ENCODE results near the gene GRIN2A.

GRIN2A gene

GRCh38 chr16:10031473-10031872 lies 150.8 kb downstream of the GRIN2A start:
- DNase-seq (ENCODE audit: low spot score), result no peak

- no peak for DNase-seq (ENCODE audit: low spot score)
These were observed 153.6 kb downstream of the GRIN2A start for GRCh38 chr16:10028644-10029043.

DNA sequence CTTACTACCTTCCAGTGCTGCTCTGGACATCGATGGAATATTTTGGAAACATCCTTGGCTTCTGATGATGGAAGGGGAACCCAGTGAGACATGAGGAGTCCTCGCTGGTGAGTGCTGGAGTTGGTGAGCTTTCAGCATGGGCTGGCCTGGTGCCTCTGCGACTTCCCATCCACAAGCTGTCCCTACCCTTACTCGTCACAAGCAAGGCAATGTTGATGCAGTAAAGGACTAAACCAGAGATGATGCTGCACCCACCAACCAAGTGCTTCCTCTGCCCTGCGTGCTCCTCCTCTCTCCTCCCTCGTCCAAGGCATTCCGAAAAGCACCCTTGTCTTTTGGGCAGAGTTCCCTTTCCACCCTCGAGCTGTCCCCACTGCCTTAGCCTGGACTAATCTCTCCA lies 154.7 kb downstream of the GRIN2A start:
- DNase-seq (ENCODE audit: low spot score), result no peak

DNA sequence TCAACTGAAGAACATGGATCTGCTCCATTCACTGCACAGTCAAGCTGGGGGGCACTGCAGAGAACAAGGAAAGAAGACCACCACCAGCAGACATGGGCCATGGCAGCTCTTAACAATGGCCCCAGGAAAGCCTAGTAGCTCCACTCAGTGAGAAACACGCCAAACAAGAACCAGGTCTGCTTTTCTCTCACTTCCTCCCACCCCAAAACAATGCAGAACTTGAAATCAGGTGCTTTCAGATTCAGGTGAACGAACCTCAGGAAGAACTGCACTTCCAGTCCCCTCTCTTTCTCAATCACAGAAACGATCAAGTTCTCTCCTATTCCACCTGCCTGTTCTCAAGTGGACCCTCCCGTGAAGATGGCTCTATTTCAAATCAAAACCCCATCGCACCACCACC lies 155.6 kb downstream of the GRIN2A start:
- DNase-seq (ENCODE audit: low spot score), result no peak

GRCh38 chr16:10022098-10022497 lies 160.1 kb downstream of the GRIN2A start:
- DNase-seq (ENCODE audit: low spot score), result no peak

DNA sequence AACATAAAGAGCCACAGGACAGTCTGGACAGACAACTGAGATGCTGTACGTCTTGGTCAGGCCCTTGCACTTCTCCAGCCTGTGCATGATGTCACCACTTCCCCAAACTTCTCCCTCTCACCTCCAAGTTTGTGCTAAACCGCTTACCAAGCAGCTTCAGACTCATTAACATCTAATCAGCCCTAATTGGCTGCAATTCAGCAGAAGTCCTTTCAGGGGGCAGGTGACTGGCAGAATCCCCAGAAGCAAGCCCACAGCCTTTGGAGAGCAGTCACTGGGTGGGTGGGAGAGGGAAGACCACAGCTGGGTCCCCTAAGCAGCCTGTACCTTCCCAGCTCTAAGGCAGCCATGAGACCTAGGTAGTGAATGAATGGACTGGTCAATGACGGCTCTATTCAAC lies 161.4 kb downstream of the GRIN2A start:
- DNase-seq (ENCODE audit: low spot score), result no peak

DNA sequence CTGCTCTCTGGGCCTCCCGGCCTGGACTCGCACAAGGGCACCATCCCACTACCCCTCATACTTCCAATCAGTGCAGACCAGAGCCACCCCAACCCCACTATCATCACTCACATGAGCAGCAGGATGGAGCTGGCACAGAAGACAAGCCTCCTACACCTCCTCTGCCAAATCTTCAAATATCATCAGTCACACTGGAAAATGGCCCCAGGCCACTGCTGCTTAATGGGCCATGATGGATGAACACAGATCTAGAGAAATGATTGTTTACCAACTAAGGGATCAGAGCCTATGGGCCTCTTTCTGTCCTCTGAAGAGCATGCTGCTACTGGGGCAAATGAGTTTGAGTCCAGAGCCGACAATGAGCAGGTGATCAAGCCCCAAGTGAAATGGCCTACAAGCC lies 165.5 kb downstream of the GRIN2A start:
- no peak for DNase-seq (ENCODE audit: low spot score)

DNA sequence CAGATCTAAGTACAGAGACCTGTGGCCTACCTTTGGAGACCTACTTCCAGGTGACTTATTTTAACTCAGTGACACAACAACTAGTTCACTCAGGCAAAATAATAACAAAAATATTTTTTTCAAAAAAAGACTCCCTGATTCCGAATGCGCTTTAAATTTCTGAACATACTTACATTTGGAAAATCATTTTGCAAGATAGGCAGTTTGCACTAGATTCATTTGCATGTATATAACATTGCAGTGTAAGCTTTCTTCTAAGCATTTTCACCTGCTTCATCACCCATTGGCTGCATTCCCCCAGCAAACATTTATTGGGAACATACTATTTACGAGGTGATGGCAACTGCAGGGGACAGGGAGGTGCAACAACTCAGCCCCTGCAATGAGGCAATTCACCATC lies 166.8 kb downstream of the GRIN2A start:
- DNase-seq (ENCODE audit: low spot score), result no peak

DNA sequence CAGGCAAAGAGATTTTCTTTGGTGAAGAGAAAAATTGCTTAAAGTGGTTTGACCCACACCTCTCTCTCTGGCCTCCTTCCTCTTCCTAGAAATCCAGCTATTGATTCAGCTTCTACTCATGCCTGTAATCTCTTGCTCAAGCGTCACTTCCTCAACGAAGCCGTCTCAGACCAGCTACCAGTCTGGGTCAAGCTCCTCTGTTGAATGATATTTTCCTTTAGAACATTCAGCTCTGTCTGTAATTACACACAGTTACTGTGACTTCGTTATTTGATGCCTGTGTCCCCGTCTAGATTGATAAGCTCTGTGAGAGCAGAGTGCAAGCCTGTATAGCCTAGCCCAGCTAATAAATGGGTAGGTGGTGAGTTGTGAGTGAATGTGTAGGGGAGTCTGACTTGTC lies 168.5 kb downstream of the GRIN2A start:
- DNase-seq (ENCODE audit: low spot score), result no peak

DNA sequence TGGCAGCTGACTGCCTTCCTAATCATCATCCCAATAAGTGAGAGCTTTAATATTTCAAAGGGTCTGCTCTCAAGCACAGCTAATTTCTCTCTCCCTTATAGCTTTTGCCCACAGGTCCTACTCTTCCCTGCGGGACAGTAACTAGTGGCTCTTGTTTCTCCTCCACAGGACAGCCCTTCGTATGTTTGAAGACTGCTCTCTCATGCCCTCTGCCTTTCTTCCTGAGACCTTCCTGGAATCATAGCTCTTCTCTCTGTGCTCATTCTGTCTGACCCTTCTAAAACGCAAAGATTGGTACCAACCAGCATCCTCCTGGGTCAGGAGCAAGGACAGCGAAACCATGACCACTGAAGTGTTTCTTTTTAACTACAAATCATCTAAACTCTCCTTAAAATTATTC lies 168.9 kb downstream of the GRIN2A start:
- DNase-seq (ENCODE audit: low spot score), result no peak

- no peak for DNase-seq (ENCODE audit: low spot score)
These were observed 172.5 kb downstream of the GRIN2A start for GRCh38 chr16:10009684-10010083.

- no peak for DNase-seq (ENCODE audit: low spot score)
These were observed 178.7 kb downstream of the GRIN2A start for GRCh38 chr16:10003486-10003885.

DNA sequence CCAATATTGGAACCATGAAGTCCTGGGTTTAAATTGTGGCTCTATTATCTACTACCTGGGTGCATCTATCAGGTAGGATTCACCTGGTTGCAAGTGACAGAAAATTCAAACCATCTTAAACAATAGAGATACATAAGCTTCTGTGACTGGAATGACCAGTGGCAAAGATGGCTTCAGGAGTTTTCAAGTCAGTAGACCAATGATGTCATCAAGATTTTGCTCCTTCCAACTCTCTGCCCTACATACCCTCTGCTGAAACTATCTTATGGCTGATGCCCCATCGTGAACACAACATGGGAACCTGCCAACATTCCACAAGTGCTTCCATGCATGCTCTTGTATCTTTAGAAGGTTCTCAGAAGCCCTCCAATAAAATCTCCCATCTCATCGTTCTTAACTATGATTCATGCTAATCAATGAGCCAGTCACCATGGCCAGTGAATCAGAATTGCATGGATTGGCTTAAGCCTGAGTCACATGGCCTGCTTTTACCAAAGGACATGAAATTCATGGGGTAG lies 180.9 kb downstream of the GRIN2A start:
- no peak for DNase-seq (ENCODE audit: low spot score)

GRCh38 chr16:9996221-9996620 lies 186.0 kb downstream of the GRIN2A start:
- no peak for DNase-seq (ENCODE audit: low spot score)

- no peak for DNase-seq (ENCODE audit: low spot score)
These were observed 189.8 kb downstream of the GRIN2A start for GRCh38 chr16:9992441-9992840.

DNA sequence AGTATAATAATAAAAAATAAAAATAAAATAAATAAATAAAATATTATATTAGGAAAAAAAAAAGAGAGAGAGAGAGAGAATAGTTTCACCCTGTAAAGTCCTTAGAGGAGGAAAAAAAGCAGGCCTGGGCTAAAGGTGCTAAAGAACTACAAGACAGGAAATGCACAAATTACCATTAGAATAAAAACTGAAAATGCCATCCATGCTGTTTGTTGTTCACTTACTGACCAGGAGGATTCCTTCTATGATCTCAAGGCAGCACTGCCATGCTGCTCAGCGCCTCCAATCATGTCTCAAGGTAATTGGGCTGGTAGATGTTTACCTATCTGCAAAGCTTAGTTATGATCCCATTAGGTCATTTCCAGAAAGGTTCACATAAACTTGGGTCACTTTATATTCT lies 201.2 kb downstream of the GRIN2A start:
- no peak for DNase-seq (ENCODE audit: low spot score)

DNA sequence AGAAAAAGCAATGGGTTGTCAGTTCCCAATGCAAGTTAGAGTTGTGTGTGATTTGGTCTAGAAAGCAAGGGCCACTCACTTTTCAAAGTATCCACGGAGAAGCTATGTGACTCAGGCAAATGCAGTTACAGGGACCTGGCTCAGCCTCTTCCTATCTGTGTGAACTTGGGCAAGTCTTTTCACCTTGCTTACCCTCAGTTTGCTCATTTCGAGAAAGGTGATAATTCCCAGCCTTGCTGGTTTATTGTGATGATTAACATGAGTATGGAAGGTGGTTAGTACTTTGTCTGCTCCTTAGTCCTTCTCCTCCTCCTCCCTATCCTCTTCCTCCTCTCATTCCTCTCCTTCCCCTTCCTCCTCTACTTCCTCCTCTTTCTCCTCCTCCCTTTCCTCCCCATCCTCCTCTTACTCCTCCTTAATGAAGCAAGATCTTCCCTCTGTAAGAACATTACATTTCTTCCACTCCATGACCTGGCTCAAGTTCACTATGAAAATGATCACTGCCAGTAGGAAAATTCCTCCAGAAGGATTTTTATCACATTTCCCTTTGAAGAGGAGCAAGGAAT lies 204.0 kb downstream of the GRIN2A start:
- DNase-seq (ENCODE audit: low spot score), result no peak

- DNase-seq (ENCODE audit: low spot score), result no peak
These were observed 204.8 kb downstream of the GRIN2A start for GRCh38 chr16:9977333-9977897.

DNA sequence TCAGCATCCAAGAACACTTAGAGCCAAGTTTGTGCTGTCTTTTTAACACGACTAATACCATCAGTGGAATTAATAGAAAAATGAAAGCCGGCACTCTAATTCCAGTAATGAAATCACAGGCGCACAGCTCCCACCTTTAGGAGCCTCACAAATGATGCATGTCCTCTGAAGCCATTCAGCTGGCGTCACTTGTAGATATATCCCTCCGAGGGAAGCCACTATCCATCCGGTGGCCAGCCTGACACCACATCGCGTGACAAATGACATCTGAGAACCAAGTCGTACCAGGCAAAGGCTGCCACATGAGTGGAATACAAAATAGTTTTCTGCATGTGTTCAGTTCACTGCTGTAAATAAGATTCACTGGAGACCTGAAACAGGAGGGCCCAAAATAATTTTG lies 205.6 kb downstream of the GRIN2A start:
- no peak for DNase-seq (ENCODE audit: low spot score)

DNA sequence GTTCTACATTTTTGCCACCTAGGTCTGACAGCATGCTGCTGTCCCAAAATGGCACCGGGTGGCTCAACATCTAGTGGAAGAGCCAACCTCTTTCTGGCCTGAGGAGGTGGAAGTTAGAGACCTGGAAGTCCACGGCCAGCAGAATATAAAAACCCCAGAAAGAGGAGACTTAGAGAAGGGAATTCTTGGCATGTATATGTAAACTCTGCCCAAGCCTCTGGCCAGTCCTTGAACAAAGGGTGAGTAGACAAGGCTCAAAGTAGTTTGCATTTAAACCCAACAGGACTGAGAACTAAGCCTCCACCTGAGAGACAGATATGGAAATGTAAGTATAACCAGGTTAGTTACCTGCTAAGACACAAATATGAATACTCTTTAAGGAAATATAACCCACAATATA lies 210.3 kb downstream of the GRIN2A start:
- DNase-seq (ENCODE audit: low spot score), result no peak

DNA sequence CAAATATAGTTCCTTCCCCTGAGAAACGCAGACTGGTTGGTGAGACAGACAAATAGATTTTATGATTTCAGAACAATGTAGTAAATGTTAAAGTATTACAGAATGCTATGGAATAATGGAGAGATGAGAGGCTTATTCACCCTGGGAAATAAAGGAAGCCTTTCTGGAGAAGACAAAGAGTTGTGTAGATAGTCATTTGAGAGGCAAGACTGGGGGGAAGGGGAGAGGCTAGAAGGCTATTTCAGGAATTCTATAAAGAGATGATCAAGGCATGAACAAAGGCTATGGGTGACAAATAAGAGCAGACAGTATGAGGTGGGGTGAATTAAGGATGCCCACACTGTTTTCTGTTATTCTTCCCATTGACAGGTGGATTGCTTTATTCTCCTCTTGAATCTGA lies 211.4 kb downstream of the GRIN2A start:
- DNase-seq (ENCODE audit: low spot score), result no peak

- no peak for DNase-seq (ENCODE audit: low spot score)
These were observed 212.0 kb downstream of the GRIN2A start for GRCh38 chr16:9970244-9970643.

DNA sequence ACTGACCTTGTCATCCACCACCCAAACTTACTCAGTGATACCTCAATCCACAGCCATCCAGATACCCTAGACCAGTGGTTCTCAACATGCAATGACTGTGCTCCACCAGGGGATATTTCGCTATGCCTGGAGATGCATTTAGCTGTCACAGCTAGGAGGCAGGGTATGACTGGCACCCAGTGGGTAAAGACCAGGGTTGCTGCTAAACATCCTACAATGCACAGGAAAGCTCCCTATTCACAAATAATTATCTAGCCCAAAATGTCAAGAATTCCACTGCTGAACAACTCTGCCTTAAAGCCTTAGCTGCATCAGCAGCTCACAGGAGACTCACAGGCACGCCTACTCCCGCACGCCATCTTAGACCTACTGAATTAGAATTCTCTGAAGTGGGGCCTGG lies 212.6 kb downstream of the GRIN2A start:
- no peak for DNase-seq (ENCODE audit: low spot score)

DNA sequence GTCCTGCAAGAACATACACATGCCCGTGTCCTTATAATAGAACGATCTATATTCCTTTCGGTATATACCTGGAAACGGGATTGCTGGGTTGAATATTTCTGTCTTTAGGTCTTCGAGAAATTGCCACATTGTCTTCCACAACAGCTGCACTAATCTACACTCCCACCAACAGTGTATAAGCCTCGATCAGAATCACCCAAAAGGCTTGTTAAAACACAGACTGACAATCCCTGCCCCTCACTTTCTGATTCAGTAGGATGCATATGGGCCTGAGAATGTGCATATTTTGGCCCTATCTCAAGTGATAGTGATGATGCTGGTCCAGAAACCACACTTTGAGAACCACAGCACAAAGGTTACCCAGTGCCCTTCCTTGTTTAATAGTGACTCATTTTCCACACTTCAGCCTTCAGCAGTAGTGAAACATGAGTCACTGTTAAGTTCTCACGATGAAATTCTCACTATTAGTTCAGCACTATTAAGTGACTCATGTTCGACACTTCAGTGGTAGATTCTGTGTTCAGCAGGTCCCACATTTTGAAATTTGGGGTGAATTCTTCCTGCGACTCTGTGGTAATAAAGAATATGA lies 215.6 kb downstream of the GRIN2A start:
- DNase-seq (ENCODE audit: low spot score), result peak; percentile 12
